Neutrophil (primary cell): ENCODE data around the gene ITPR3.

Experiments used
- H3K27ac ChIP-seq: fragments of 200-600 bp; sonication (generic); 2 replicates; pipeline ENCODE4 v1.5.1; 2016; ENCODE audit warnings: mild to moderate bottlenecking, moderate library complexity
- H3K27me3 ChIP-seq: fragments of 200-600 bp; sonication (generic); 2 replicates; pipeline ENCODE4 v1.6.0; 2016; ENCODE audit warnings: mild to moderate bottlenecking
- H3K36me3 ChIP-seq: fragments of 200-600 bp; sonication (generic); 2 replicates; pipeline ENCODE4 v1.5.1; 2017
- H3K4me1 ChIP-seq, 2 experiments: fragments of 200-600 bp in 1 of 2; sonication (generic) in 1 of 2; 1 replicate in 1 of 2; 2 replicates in 1 of 2; pipeline versions ENCODE4 v1.5.1 to v1.6.1; 2013 to 2016; ENCODE audit warnings: low read depth in 1 of 2, low read length in 1 of 2, mild to moderate bottlenecking in 1 of 2, moderate library complexity in 1 of 2; ENCODE audit not compliant: control insufficient read depth in 1 of 2, insufficient read depth in 1 of 2
- H3K4me3 ChIP-seq, 2 experiments: fragments of 200-600 bp in 1 of 2; sonication (generic) in 1 of 2; 1 replicate in 1 of 2; 2 replicates in 1 of 2; pipeline ENCODE4 v1.5.1; 2013 to 2016; ENCODE audit warnings: low read depth in 1 of 2, low read length in 1 of 2, mild to moderate bottlenecking in 1 of 2, moderate library complexity in 1 of 2
- H3K9me3 ChIP-seq: fragments of 200-600 bp; sonication (generic); 2 replicates; pipeline ENCODE4 v1.5.1; 2016
- CTCF ChIP-seq: fragments of 200-600 bp; sonication (generic); IDR thresholded peaks from 2 replicates; pipeline ENCODE4 v1.5.1; 2016; ENCODE audit warnings: antibody characterized with exemption

Gene ITPR3

GRCh38 chr6:33689148-33689494 lies 68.0 kb downstream of the ITPR3 start:
- H3K4me1 ChIP-seq = no peaks in the 10 kb centered on the region
- no peak overlapping the region for H3K27ac ChIP-seq
- no peak overlapping the region for H3K4me3 ChIP-seq
- H3K36me3 ChIP-seq = no peaks in the 10 kb centered on the region
- H3K9me3 ChIP-seq = no peaks in the 10 kb centered on the region
- TF ChIP-seq CTCF = no peak
- H3K27me3 ChIP-seq = no peaks in the 10 kb centered on the region

- Histone ChIP-seq H3K27ac (no peak overlapping the region), H3K4me3 (no peak overlapping the region), H3K36me3 (no peaks in the 10 kb centered on the region), H3K4me1 (no peaks in the 10 kb centered on the region), H3K9me3 (no peaks in the 10 kb centered on the region), H3K27me3 (no peaks in the 10 kb centered on the region)
- no peak for TF ChIP-seq CTCF
Observed at GRCh38 chr6:33689879-33690278, 68.8 kb downstream of the ITPR3 start.

GRCh38 chr6:33690766-33691165 lies 69.6 kb downstream of the ITPR3 start:
- H3K27me3 ChIP-seq = no peaks in the 10 kb centered on the region
- no peak for TF ChIP-seq CTCF
- H3K4me1 ChIP-seq = no peaks in the 10 kb centered on the region
- H3K36me3 ChIP-seq = peaks cover 2% of the 10 kb centered on the region
- no peak overlapping the region for H3K27ac ChIP-seq
- H3K9me3 ChIP-seq = no peaks in the 10 kb centered on the region
- H3K4me3 ChIP-seq = no peak overlapping the region

DNA sequence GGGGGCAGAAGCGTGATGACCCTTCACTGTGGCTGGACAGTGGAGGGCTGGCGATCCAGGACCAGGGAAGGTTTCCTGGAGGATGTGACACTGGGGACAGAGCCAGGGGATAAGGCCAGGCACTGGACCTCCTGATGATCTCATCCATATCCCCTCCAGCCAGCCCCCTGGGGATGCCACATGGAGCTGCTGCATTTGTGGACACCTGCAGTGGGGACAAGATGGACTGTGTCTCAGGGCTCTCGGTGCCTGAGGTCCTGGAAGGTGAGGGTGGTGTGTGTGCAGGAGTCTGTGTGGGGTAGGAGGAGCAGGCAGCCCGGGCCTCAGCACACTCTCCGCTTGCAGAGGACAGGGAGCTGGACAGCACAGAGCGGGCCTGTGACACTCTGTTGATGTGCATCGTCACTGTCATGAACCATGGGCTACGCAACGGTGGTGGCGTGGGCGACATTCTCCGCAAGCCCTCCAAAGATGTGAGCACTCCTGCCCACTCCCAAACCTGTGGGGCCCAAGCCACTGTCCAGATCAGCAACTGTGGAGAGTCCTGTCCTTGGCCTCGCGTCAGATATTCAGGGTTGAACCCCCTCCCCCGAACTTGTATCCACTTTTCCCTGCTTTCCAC lies 70.4 kb downstream of the ITPR3 start:
- Histone ChIP-seq H3K27ac (no peak overlapping the region), H3K4me3 (no peak overlapping the region), H3K9me3 (no peaks in the 10 kb centered on the region), H3K4me1 (no peaks in the 10 kb centered on the region), H3K36me3 (peaks cover 10% of the 10 kb centered on the region), H3K27me3 (no peaks in the 10 kb centered on the region)
- no peak for TF ChIP-seq CTCF

GRCh38 chr6:33692078-33692759 lies 71.1 kb downstream of the ITPR3 start:
- H3K36me3 ChIP-seq = peaks cover 17% of the 10 kb centered on the region

More at GRCh38 chr6:33692078-33692759, 71.1 kb downstream of the ITPR3 start:
- no peak for TF ChIP-seq CTCF
- Histone ChIP-seq H3K9me3 (no peaks in the 10 kb centered on the region), H3K27me3 (no peaks in the 10 kb centered on the region), H3K4me1 (no peaks in the 10 kb centered on the region), H3K27ac (no peak overlapping the region), H3K4me3 (no peak overlapping the region)
